HG02798 (cell line): ENCODE results near the gene RNPS1.
"Not testable (repeated sequence)": the region's sequence is repeated elsewhere in the genome, so short reads cannot be mapped to it uniquely, and the experiment has no call there.

Experiments used
- ATAC-seq: cut with Tn5 transposase; IDR thresholded peaks from one replicate; pipeline ENCODE4 v1.9.1; 2021; ENCODE audit warnings: mild to moderate bottlenecking; ENCODE audit not compliant: unreplicated experiment, poor library complexity

RNPS1 gene

DNA sequence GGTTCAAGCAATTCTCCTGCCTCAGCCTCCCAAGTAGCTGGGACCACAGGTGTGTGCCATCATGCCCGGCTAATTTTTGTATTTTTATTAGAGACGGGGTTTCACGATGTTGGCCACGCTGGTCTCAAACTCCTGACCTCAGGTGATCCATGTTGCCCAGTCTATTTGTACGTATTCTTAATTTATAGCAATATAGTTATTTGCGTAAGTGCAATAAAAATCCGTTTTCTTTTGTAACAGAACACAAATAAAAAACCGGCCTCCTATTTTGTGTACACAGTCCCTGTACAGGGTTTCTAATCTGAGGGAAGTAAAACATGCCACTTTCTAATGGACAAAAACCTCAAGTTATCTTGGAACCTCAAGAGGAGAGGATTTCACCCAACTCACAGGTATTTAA is 7.7 kb downstream of the RNPS1 start:
- ATAC-seq, result no peak

DNA sequence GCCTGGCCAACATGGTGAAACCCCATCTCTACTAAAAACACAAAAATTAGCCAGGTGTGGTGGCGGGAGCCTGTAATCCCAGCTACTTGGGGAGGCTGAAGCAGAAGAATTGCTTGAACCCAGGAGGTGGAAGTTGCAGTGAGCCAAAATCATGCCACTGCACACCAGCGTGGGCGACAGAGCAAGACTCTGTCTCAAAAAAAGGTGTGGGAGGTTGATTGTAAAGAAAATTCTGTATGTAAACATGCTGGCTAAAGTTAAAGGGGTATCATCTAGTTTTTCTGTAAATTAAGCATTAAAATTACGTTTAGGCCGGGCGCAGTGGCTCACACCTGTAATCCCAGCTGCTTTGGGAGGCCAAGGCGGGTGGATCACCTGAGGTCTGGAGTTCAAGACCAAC is 9.4 kb downstream of the RNPS1 start:
- not testable (repeated sequence) for ATAC-seq

DNA sequence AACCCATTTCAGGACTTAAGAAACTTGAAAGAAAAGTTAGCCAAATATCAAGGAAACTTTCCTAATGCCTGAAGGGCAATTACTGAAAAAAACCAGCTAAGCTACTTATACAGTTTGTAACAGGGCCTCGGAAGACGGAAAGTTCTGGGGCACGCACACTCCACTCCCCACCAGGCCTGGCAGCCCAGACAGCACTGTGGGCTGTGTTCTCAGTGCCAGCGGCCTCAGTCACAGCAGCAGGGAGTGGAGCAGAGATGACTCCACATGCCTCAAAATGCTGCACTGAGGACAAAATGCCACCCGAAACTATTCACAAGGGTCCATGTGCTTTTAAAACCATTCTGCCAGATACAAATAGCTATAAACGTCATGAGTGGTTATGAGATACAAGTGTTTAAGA is 10.2 kb downstream of the RNPS1 start:
- no peak for ATAC-seq

DNA sequence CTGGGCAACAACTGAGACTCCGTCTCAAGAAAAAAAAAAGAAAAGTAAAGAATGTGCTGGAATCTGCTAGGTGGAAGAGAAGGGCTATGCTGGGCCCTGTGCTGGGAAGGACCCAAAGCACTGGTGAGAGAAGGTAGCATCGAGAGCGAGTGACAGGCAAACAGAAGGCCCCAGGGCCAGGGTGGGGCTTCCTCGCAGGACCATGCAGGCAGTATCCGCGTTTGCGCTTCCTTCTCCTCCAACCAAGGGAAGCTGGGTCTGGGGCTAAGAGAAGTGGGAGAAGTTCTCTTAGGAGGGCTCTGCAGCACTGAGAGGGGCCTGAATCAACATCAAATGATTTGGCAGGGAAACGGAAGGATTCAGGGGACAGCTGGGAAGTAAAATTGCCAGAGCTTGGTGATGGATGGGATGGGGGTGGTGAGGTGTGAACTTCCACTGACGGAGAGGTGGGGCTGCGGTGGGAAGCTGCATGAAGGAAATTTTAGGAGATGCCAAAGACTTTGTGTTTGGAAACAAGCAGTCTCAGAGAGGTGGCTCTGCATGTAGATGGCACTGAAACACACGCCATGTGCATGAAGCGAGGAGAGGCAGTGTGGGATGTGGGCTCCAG is 11.3 kb downstream of the RNPS1 start:
- ATAC-seq, result no peak

DNA sequence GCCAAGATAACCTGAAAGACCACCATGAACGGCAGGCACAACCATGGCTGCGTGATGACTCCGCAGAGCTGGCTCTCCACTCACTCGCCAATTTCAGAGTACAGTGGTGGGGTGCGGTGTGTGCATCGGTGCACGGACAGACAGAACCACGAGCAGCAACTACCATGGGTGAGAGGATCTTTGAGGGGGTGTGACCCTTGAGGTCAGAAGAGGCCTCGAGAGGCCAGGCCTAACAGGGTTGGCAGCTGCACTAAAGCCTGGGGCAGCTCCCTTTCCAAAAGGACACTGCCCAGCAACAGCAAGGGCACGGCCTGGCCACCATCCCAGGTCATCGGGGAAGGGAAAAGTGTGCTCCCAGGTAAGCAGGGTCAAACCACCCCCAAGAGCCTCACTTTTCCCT is 14.6 kb downstream of the RNPS1 start:
- ATAC-seq, result no peak

DNA sequence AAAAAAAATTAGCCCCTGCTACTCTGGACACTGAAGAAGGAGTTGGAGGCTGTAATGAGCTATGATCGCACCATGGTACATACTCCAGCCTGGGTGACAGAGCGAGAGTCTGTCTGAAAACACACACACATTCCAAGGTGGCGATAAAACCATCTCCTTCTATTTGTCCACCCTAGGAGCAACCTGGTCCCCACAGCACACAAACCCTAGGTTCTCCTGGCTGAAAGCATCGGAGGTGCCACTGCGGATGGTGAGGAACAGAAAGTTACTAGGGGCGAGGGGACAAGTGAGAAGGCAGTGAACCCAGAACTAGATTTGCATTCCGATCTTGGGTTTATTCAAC is 15.1 kb downstream of the RNPS1 start:
- ATAC-seq, result no peak

DNA sequence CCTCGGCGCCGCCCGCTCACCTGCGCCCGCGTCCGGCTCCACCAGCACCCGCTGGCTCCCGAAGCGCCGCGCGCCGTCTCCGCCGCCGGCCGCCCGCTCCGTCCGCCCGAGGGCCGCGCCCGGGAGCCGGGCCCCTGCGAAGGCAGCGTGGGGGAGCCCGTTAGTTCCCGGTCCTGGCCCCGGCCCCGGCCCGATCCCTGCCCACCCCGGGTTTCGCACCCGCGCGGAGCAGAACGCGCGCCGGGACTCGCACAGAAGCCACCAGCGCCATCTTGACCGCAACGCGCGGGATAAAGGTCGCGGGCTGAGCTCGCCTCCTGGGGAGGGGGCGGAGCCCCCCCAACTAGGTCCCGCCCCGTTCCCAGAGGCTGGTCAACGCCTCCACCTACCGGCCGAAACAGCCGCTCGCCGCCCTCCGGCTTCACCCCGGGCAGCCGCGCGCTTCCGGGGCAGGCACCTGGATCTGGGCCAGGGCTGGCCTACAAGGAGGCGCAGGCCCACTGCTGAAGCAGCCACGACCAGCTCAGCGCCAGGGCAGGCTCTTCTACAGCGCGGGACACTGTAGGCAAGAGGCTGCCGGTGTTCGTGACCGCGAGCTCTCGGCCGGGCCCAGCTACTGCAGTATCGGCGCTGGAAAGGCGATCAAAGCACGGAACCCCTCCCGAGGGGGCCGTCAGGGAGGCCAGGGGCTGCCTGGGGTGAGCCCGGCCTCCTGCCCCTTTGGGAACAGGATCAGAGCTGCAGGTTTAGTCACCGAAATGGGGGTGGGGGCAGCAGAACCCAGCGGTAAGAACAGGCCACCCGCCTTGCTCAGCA is 16.4 kb downstream of the RNPS1 start, which contains the start of gene ECI1:
Gene ECI1, minus strand, starts transcription at position 292 of the 816 bp plus-strand sequence. Its CDS starts 21 bp downstream, at position 271.
- peak; percentile 94 for ATAC-seq

DNA sequence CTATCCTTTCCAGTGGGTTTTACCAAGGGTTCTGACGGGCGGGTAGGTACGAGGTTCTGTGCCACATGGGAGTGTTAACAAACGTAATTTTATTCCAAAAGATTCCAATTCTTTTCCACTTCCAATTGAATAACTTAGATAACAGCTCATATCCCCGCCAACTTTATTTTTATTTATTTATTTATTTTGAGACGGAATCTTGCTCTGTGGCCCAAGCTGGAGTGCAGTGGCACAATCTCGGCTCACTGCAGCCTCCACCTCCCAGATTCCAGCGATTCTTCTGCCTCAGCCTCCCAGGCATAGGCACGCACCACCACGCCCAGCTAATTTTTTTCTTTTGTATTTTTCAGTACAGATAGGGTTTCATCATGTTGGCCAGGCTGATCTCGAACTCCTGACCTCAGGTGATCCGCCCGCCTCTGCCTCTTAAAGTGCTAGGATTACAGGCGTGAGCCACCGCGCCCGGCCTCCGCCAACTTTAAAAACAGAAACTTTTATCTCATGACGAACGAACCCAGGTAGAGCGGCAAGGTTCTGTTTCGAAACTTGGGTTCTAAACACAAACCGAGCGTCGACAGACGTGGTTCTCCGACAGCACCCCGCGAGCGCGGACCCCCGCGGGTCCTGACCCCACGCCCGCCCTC is 17.2 kb downstream of the RNPS1 start:
- ATAC-seq, result no peak

DNA sequence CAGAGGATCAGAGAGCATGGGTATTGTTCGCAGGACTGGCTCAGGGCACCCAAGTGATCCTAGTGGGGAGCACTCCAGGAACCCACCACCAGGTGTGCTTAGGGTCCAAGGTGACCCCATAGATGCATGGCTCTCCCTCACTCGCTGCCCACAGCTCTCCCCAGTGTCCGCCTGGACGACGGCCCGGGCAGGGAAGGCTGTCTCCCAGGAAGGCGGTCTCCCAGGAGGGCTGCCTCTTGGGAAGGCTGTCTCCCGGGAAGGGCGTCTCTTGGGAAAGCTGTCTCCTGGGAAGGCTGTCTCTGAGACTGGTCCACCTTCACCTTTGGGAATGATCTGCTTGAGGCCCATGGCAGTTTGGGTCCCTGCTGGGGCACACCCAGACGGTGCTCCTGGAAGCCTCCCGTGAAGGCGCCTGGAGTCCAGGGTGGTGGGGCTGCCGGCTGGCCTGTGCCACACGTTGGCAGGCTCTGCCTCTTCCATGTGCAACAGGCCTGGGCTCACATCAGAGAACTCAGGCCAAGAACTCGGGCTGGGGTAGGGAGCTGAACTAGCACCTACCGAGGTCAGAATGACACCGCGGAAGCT is 21.5 kb downstream of the RNPS1 start:
- no peak for ATAC-seq

DNA sequence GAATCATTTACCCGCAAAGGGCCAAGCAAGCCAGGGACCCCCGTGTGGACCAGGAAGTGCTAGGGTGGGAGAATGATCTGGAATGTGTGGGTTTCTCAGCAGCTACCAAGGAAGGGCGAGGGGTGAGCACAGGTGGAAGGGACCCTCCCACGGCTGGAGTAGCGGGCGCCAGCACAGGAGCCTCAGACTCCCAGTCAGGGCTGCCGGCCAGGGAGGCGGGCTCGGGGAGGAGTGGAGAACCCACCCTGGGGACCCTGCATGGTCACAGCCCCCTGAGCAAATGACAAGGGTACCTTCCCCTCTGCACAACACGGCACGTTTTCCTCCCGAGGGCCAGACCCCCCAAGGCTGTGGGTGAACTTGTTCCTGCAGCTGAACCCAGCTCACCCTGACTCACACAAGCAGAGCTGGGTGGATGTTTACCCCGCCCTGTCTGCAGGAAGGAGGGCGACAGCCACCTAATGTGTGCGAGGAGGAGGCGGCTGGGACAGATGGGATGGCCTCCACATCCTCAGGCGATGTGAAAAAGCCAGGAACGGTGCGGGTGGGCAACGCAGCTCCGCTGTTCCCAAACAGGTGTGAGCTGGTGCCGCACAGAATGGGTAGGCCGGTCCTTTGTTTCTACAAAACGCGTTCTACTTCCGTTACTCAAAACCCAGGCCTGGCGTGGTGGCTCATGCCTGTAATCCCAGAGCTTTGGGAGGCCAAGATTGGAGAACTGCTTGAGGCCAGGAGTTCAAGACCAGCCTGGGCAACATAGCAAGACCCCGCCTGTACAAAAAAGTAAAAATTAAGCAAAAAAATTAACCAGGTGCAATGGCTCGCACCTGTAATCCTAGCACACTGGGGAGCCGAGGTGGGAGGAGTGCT is 22.8 kb downstream of the RNPS1 start:
- ATAC-seq, result no peak

DNA sequence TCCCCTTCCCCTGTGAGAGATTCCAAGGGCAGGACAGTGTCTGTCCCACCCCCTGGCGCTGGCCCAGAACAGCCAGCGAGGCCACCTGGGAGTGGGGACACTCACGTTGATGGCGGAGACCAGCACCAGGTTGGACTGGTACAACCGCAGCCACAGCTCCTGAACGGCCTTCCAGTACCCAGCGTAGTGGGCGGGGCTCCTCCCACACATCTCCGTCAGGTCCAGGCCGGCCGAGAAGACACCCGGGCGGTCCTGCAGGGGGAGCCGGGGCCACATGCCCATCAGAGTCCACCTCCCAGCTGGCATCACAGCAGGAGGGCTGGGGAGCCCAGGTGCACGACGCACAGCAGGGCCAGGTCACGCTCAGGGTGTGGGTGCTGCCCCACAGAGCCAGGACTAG is 23.6 kb downstream of the RNPS1 start:
- ATAC-seq, result no peak

DNA sequence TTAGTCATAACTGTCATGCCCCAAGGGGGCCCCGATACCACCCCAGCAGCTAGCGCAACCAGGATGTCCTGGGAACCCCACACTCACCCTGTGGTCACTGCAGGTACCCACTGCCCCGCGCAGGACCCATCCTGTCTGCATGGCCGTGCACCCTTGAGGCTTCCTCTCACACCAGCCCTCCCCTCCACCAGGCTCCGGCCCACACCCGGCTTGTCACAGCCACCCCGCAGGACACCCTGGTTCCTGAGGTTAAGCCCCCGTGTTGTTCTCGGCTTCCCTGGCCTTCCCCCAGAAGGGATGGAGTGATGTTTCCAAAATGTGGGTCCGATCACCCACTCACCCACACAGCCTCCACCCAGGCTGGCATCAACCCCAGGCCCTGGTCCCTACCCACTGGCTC is 24.1 kb downstream of the RNPS1 start:
- ATAC-seq, result no peak

DNA sequence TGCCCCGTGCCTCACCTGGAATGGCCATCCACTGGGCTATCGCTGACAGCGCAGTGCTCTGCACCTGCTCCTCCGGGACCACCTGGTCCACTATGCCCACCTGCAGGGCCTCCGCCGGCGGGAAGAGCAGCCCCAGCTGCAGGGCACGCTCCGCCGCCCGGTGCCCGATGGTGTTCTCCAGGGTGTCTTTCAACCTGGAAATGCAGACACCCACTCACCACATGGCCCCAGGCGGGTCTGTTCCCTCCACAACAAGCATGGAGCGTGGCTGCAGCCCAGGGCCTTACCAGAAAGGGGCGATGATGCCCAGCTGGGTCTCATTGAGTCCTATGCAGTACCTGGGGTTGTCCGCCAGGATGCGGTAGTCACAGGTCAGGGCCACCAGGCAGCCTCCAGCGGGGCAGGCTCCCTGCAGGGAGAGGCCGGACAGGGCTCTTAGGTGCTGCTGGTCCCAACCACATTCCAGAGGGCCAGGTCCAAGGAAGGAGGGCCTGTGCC is 24.8 kb downstream of the RNPS1 start:
- no peak for ATAC-seq

DNA sequence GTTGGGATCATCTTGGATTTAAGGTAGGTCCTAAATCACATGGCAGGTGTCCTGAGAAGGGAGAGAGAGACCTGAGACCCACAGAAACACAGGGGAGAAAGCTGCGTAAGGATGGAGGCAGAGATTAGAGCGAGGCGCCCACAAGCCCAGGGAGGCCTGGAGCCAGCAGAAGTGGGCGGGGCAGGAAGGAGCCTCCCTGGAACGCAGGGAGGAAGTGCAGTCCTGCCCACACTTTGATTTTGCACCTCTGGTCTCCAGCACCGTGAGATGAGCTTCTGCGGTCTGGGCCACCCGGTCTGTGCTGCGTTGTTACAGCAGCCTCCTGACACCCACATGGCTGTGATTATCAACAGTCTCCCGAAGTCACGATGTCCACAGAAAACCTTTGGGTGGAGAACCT is 25.3 kb downstream of the RNPS1 start:
- ATAC-seq, result no peak

DNA sequence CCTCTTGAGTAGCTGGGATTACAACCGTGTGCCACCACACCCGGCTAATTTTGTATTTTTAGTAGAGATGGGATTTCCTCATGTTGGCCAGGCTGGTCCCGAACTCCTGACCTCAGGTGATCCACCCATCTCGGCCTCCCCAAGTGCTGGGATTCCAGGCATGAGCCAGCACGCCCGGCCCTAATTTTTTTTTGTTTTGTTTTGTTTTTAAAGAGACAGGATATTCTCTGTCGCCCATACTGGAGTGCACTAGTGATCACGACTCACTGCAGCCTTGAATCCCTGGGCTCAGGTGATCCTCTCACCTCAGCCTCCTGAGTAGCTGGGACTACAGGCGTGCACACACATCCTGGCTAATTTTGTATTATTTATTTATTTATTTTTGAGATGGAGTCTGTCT is 27.6 kb downstream of the RNPS1 start:
- not testable (repeated sequence) for ATAC-seq

DNA sequence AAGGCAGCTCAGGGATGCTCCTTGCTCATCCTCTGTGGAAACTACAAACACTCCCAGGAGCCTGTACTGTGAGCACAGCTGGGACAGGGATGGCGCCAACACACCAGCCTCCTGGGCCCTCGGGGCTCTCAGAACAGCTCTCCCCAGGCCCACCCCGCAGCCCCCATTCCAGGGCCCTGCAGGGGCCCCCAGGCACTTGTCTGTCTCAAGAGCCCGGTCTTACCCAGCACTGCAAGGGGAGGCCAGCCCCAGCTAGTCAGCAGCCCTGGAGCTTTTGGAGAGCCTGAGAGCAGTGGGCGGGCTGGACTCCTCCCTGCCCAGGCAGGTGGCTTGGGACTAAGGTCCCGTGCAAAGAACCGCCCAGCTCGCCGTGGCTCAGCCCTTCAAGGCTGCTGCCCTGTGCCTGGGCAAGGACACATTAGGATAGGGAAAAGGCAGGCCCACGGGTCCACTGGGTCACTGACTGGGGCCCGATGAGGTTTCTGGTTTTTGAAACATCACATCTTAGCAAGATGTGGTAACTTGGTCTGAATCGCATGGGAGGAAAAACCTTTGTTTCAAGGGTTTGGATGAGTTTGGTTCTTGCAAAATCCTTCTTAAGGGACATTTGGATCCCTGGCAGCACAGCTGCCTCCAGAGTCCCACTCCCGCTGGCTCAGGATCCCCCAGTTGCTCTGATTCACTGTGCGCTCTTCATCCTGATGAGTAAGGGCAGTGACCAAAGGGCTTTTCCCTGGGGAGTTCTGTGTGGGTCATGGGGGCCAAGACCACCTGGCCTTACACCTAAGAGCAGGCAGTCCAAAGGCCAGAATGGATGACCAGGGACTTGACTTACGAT is 28.9 kb downstream of the RNPS1 start:
- ATAC-seq, result no peak

DNA sequence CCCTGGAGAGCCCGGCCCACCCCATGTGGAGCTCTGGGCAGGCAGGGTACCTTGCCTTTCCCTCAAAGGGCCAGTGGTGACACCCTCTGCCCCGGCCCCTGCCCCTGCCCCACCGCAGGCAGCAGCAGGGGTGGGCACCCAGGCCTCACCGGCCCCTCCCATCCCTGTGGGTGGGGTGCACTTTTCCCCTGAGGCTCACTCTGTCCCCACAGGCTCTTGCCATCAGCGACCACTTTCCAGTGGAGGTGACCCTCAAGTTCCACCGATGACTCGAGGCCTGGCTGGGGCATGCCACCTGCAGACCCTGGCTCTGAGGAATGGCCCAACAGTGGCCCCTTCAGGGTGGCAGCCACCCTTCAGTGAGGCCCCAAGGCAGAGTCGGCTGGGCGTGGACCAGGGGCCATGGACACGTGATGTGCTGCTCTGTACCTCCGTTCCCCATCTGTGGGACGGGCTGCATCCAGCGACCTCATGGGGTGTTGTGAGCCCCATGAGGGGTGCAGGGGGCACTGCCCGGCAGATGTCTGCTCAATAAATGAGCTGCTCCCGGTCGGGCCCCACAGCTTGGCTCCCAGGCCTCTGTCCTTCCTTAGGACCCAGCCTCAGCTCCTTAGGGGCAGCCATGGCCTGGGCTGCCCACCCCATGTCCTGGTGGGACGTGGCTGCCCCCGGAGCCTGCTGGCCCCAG is 29.6 kb downstream of the RNPS1 start:
- no peak for ATAC-seq

DNA sequence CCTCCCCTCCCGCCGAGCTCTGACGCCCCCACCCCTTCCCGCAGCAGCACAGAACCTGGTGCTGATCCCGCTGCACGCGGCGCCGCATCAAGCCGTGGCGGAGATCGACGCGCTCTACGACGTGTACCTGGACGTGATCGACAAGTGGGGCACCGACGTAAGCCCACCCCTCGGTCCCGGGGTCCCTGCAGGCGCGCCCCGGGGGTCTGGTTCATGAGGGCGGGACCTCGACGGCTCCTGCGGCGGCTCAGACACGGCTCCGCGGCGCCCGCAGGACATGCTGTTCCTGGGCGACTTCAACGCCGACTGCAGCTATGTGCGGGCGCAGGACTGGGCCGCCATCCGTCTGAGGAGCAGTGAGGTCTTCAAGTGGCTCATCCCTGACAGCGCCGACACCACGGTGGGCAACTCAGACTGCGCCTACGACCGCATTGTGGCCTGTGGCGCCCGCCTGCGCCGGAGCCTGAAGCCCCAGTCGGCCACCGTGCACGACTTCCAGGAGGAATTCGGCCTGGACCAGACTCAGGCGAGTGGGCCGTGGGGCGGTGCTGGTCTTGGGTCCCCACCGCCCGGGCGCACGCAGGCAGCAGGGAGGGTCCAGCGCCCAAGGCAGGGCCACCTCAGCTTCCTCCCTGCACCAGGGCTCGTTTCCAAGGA is 30.3 kb downstream of the RNPS1 start:
- ATAC-seq, result no peak
